ENCODE measurements around the gene NID1.

DNA sequence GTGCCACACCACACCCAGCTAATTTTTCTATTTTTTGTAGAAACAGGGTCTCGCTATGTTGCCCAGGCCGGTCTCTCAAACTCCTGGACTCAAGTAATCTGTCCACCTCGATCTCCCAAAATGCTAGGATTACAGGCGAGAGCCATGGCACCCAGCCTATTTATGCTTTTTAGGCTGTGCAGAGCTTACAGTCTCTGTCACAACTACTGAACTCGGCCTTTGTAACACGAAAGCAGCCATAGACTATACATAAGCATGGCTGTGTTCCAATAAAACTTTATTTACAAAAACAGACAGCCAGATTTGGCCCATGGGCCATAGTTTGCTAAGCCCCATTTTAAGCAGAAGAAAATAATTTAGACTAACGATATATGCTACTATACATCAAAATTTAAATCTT, 54.4 kb downstream of the NID1 start:
- TF ChIP-seq POLR2A (IDR thresholded peaks at IDR 0.05) (no peak), CTCF (IDR thresholded peaks at IDR 0.05) (no peak)
